SK-N-SH (cell line): ENCODE data around the gene GSG1. TPM values are rescaled to one million over a fixed set of nuclear protein-coding genes. Genes with fewer than 3 reads are reported as not detected.

Experiments used
- CTCF ChIA-PET: fragments of 300-600, 350-600 bp; formaldehyde crosslinking; extraction: SDS; loops from one replicate; lab custom pipeline; 2021; lab: Yijun Ruan, JAX
- POLR2A ChIA-PET: fragments of 350-600 bp; sonication (Branson Sonifier 250); formaldehyde crosslinking; extraction: SDS; loops from one replicate; lab custom pipeline; 2020; ENCODE audit warnings: antibody characterized with exemption, inconsistent platforms; lab: Yijun Ruan, JAX
- DNase-seq: peaks from one replicate; pipeline ENCODE4 v3.0.0; 2012
- H2AFZ ChIP-seq: fragments of 200-600 bp; sonication (generic); 2 replicates; pipeline ENCODE4 v1.8.1; 2016; ENCODE audit warnings: antibody characterized with exemption, mild to moderate bottlenecking, low read depth
- H3F3A ChIP-seq: fragments of 200-600 bp; sonication (generic); replicated peaks from 2 replicates; pipeline ENCODE3; 2016; ENCODE audit warnings: antibody characterized with exemption, mild to moderate bottlenecking; ENCODE audit not compliant: insufficient read depth
- H3K27ac ChIP-seq, 2 experiments: fragments of 200-500 bp in 1 of 2; fragments of 200-600 bp in 1 of 2; sonication (Bioruptor generic) in 1 of 2; sonication (generic), shearing (Covaris generic) in 1 of 2; 2 replicates each; pipeline versions ENCODE4 v1.5.1 to v1.6.1; 2014 to 2016; ENCODE audit warnings: low read depth in 2 of 2, inconsistent platforms in 1 of 2, low read length in 1 of 2, mild to moderate bottlenecking in 1 of 2, mixed read lengths in 1 of 2
- H3K27me3 ChIP-seq: fragments of 200-600 bp; sonication (generic), shearing (Covaris generic); 2 replicates; pipeline ENCODE4 v1.6.1; 2016; ENCODE audit warnings: mixed run types; ENCODE audit not compliant: insufficient read depth
- H3K36me3 ChIP-seq, 2 experiments: fragments of 200-500 bp in 1 of 2; fragments of 200-600 bp in 1 of 2; sonication (Bioruptor generic) in 1 of 2; sonication (generic) in 1 of 2; replicated peaks in 1 of 2; 2 replicates each; pipeline versions ENCODE3 to v1.5.1; 2014 to 2016; ENCODE audit warnings: low read length in 1 of 2, mild to moderate bottlenecking in 1 of 2; ENCODE audit not compliant: insufficient read depth in 2 of 2, control insufficient read depth in 1 of 2
- H3K4me1 ChIP-seq, 2 experiments: fragments of 200-500 bp in 1 of 2; fragments of 200-600 bp in 1 of 2; sonication (Bioruptor generic) in 1 of 2; sonication (generic), shearing (Covaris generic) in 1 of 2; 2 replicates each; pipeline versions ENCODE4 v1.5.1 to v1.6.1; 2014 to 2016; ENCODE audit warnings: low read depth in 1 of 2, low read length in 1 of 2, mixed run types in 1 of 2; ENCODE audit not compliant: insufficient read depth in 2 of 2, control insufficient read depth in 1 of 2
- H3K4me2 ChIP-seq: fragments of 200-600 bp; sonication (generic), shearing (Covaris generic); 2 replicates; pipeline ENCODE4 v1.6.1; 2017; ENCODE audit warnings: mixed run types
- H3K4me3 ChIP-seq, 2 experiments: fragments of 200-500 bp in 1 of 2; fragments of 200-600 bp in 1 of 2; sonication (Bioruptor generic) in 1 of 2; sonication (generic), shearing (Covaris generic) in 1 of 2; 2 replicates each; pipeline versions ENCODE4 v1.5.1 to v1.8.1; 2014 to 2016; ENCODE audit warnings: low read depth in 2 of 2, inconsistent platforms in 1 of 2, low read length in 1 of 2, mild to moderate bottlenecking in 1 of 2, mixed read lengths in 1 of 2, moderate library complexity in 1 of 2
- H3K79me2 ChIP-seq: fragments of 200-600 bp; sonication (generic); 2 replicates; pipeline ENCODE4 v1.8.1; 2017; ENCODE audit warnings: mild to moderate bottlenecking; ENCODE audit not compliant: insufficient read depth
- H3K9ac ChIP-seq: fragments of 200-600 bp; sonication (generic); 2 replicates; pipeline ENCODE4 v1.6.1; 2017; ENCODE audit warnings: mixed run types
- H3K9me2 ChIP-seq: fragments of 200-600 bp; sonication (generic); 2 replicates; pipeline ENCODE4 v1.6.1; 2017; ENCODE audit warnings: mixed run types
- H3K9me3 ChIP-seq: fragments of 200-600 bp; sonication (generic); 2 replicates; pipeline ENCODE4 v1.6.1; 2017; ENCODE audit warnings: mixed run types, mild to moderate bottlenecking, moderate library complexity
- H4K20me1 ChIP-seq: fragments of 200-600 bp; sonication (generic); 2 replicates; pipeline ENCODE4 v1.6.1; 2017; ENCODE audit warnings: mild to moderate bottlenecking, mixed run types; ENCODE audit not compliant: insufficient read depth
- CHD2 ChIP-seq: fragments of 150-350 bp; IDR thresholded peaks from 2 replicates; pipeline ENCODE4 v1.6.1; 2018; ENCODE audit warnings: low read length; ENCODE audit not compliant: partially characterized antibody
- CTCF ChIP-seq: fragments of 200-600 bp; sonication (generic); IDR thresholded peaks from 2 replicates; pipeline ENCODE4 v1.6.1; 2017; ENCODE audit warnings: antibody characterized with exemption, mild to moderate bottlenecking, moderate library complexity
- ELF1 ChIP-seq: IDR thresholded peaks from 2 replicates; pipeline ENCODE4 v1.4.0; 2012
- FOXM1 ChIP-seq: IDR thresholded peaks from 2 replicates; pipeline ENCODE4 v1.4.0; 2012; ENCODE audit warnings: low read depth, mild to moderate bottlenecking
- GATA2 ChIP-seq: sonication (generic); formaldehyde crosslinking; IDR thresholded peaks from 2 replicates; pipeline ENCODE4 v1.5.0; 2020; ENCODE audit warnings: mild to moderate bottlenecking, missing genetic modification reagents
- JUND ChIP-seq: IDR thresholded peaks from 2 replicates; pipeline ENCODE4 v1.4.0; 2012
- MEF2A ChIP-seq: IDR thresholded peaks from 2 replicates; pipeline ENCODE4 v1.4.0; 2012; ENCODE audit warnings: low read depth, borderline replicate concordance
- MXI1 ChIP-seq: IDR thresholded peaks from 2 replicates; pipeline ENCODE4 v1.6.1; 2012; ENCODE audit warnings: mild to moderate bottlenecking, low read depth, low read length, improper control_type of control experiment
- NFIC ChIP-seq: IDR thresholded peaks from 2 replicates; pipeline ENCODE4 v1.4.0; 2012; ENCODE audit warnings: borderline replicate concordance
- NRF1 ChIP-seq: IDR thresholded peaks from 2 replicates; pipeline ENCODE4 v1.6.1; 2012; ENCODE audit warnings: low read depth, mild to moderate bottlenecking, low read length
- POLR2AphosphoS5 ChIP-seq: IDR thresholded peaks from 2 replicates; pipeline ENCODE4 v1.6.1; 2012; ENCODE audit warnings: low read depth, low read length
- RAD21 ChIP-seq: IDR thresholded peaks from 2 replicates; pipeline ENCODE4 v1.6.1; 2012; ENCODE audit warnings: mild to moderate bottlenecking, low read length
- REST ChIP-seq: IDR thresholded peaks from 2 replicates; pipeline ENCODE4 v1.6.1; 2012; ENCODE audit warnings: mild to moderate bottlenecking, low read depth, low read length, moderate library complexity
- RFX5 ChIP-seq: IDR thresholded peaks from 2 replicates; pipeline ENCODE4 v1.6.1; 2012; ENCODE audit warnings: mild to moderate bottlenecking, improper control_type of control experiment, low read length
- RXRA ChIP-seq: IDR thresholded peaks from 2 replicates; pipeline ENCODE4 v1.4.0; 2012; ENCODE audit warnings: low read depth, mild to moderate bottlenecking, borderline replicate concordance
- SMC3 ChIP-seq: IDR thresholded peaks from 2 replicates; pipeline ENCODE4 v1.6.1; 2012; ENCODE audit warnings: low read depth, low read length, improper control_type of control experiment
- TAF1 ChIP-seq: IDR thresholded peaks from 2 replicates; pipeline ENCODE4 v1.6.1; 2012; ENCODE audit warnings: low read depth, mild to moderate bottlenecking, low read length, moderate library complexity, borderline replicate concordance
- TCF12 ChIP-seq: IDR thresholded peaks from 2 replicates; pipeline ENCODE4 v1.4.0; 2012
- USF1 ChIP-seq: IDR thresholded peaks from 2 replicates; pipeline ENCODE4 v1.4.0; 2012; ENCODE audit warnings: low read depth, borderline replicate concordance
- YY1 ChIP-seq: IDR thresholded peaks from 2 replicates; pipeline ENCODE4 v1.4.0; 2012; ENCODE audit warnings: low read depth, mild to moderate bottlenecking
- WGBS: methylation state at CpG from one replicate; pipeline ENCODE4 v1.1.6; 2017; ENCODE audit warnings: low lambda C conversion rate; 5-methylcytosine and 5-hydroxymethylcytosine counted together
- polyA plus RNA-seq, 3 experiments: library from polyadenylated mRNA; depleted of rRNA; stranded (reverse); fragments of >200 nt; gene quantifications; 2 replicates each; pipeline ENCODE4 v1.2.3, GENCODE V29; 2012

The GSG1 gene
- polyA plus RNA-seq, 1 of the 3 experiments (the other 2 are of a cell fraction), result 0.39 TPM

- ChIA-PET POLR2A (no interaction called here), CTCF (interaction anchor here (0.6 to 5.5 kb wide), 6 partner anchors 13 to 187 kb away, joined by 3 to 47 read pairs (median 4); no protein-coding TSS in a partner anchor)
- Histone ChIP-seq H3K4me1 (peaks cover 14 to 44% of the 10 kb centered on the region in 2 experiments), H3K9me2 (no peaks in the 10 kb centered on the region), H3F3A (peaks cover 43% of the 10 kb centered on the region), H3K4me3 (no peak overlapping the region), H4K20me1 (no peaks in the 10 kb centered on the region), H3K27me3 (no peaks in the 10 kb centered on the region), H2AFZ (peak overlapping the region; percentile 1; the same call in 1 of the 2 replicates), H3K9me3 (no peaks in the 10 kb centered on the region), H3K9ac (no peak overlapping the region; the same call in 1 of the 2 replicates), H3K27ac (peak overlapping the region in 1 of 2 experiments; percentile 100; a peak in 2 of 4 replicates), H3K36me3 (peaks cover 0 to 3% of the 10 kb centered on the region in 2 experiments), H3K79me2 (no peaks in the 10 kb centered on the region), H3K4me2 (no peak overlapping the region)
- DNase-seq, result no peak
- 85% methylated on average over 7 of the region's 7 CpGs for WGBS
- no peak for TF ChIP-seq ELF1
- no peak for TF ChIP-seq RAD21
- TF ChIP-seq REST, result no peak
- no peak for TF ChIP-seq TCF12
- no peak for TF ChIP-seq POLR2AphosphoS5
- no peak for TF ChIP-seq MEF2A
- no peak for TF ChIP-seq GATA2
- no peak for TF ChIP-seq MXI1
- TF ChIP-seq RXRA, result no peak
- no peak for TF ChIP-seq USF1
- TF ChIP-seq YY1, result no peak
- TF ChIP-seq NRF1, result no peak
- TF ChIP-seq NFIC, result no peak
- no peak for TF ChIP-seq SMC3
- TF ChIP-seq CHD2, result no peak
- no peak for TF ChIP-seq JUND
- TF ChIP-seq RFX5, result no peak
- TF ChIP-seq TAF1, result no peak
- TF ChIP-seq CTCF, result no peak
- TF ChIP-seq FOXM1, result no peak
Measured at GRCh38 chr12:13102461-13103195, 839 bp downstream of the GSG1 start.
